ENCODE data around the gene CNKSR3.

Gene CNKSR3

GRCh38 chr6:154383273-154383672, 127.2 kb downstream of the CNKSR3 start:
- Histone ChIP-seq H2AFZ (ENCODE audit: low read depth) (no peak overlapping the region), H3K27me3 (ENCODE audit: insufficient read depth, low read depth) (no peaks in the 10 kb centered on the region), H3K9ac (no peak overlapping the region), H3K79me2 (ENCODE audit: insufficient read depth, low read depth) (no peaks in the 10 kb centered on the region), H4K20me1 (ENCODE audit: insufficient read depth) (no peaks in the 10 kb centered on the region), H3K4me1 (ENCODE audit: low read depth, poor library complexity, severe bottlenecking) (no peaks in the 10 kb centered on the region), H3K36me3 (ENCODE audit: insufficient read depth) (no peaks in the 10 kb centered on the region), H3K4me2 (no peak overlapping the region), H3K27ac (no peak overlapping the region), H3K4me3 (IDR thresholded peaks at IDR 0.05; ENCODE audit: insufficient read depth, low read depth, low read length) (no peak overlapping the region)
- TF ChIP-seq CTCF (conservative IDR thresholded peaks at IDR 0.05; ENCODE audit: low read depth, low read length), result no peak

GRCh38 chr6:154382740-154383139, 127.7 kb downstream of the CNKSR3 start:
- Histone ChIP-seq H3K4me2 (no peak overlapping the region), H3K27me3 (ENCODE audit: insufficient read depth, low read depth) (no peaks in the 10 kb centered on the region), H4K20me1 (ENCODE audit: insufficient read depth) (no peaks in the 10 kb centered on the region), H3K27ac (no peak overlapping the region), H3K36me3 (ENCODE audit: insufficient read depth) (no peaks in the 10 kb centered on the region), H3K4me3 (IDR thresholded peaks at IDR 0.05; ENCODE audit: insufficient read depth, low read depth, low read length) (no peak overlapping the region), H2AFZ (ENCODE audit: low read depth) (no peak overlapping the region), H3K4me1 (ENCODE audit: low read depth, poor library complexity, severe bottlenecking) (no peaks in the 10 kb centered on the region), H3K9ac (no peak overlapping the region), H3K79me2 (ENCODE audit: insufficient read depth, low read depth) (no peaks in the 10 kb centered on the region)
- no peak for TF ChIP-seq CTCF (conservative IDR thresholded peaks at IDR 0.05; ENCODE audit: low read depth, low read length)

GRCh38 chr6:154381548-154381947, 128.9 kb downstream of the CNKSR3 start:
- Histone ChIP-seq H3K27me3 (ENCODE audit: insufficient read depth, low read depth) (no peaks in the 10 kb centered on the region), H3K4me1 (ENCODE audit: low read depth, poor library complexity, severe bottlenecking) (no peaks in the 10 kb centered on the region), H4K20me1 (ENCODE audit: insufficient read depth) (no peaks in the 10 kb centered on the region), H3K9ac (no peak overlapping the region), H3K79me2 (ENCODE audit: insufficient read depth, low read depth) (no peaks in the 10 kb centered on the region), H3K4me3 (IDR thresholded peaks at IDR 0.05; ENCODE audit: insufficient read depth, low read depth, low read length) (no peak overlapping the region), H3K4me2 (no peak overlapping the region), H2AFZ (ENCODE audit: low read depth) (no peak overlapping the region), H3K27ac (no peak overlapping the region), H3K36me3 (ENCODE audit: insufficient read depth) (no peaks in the 10 kb centered on the region)
- TF ChIP-seq CTCF (conservative IDR thresholded peaks at IDR 0.05; ENCODE audit: low read depth, low read length), result no peak

GRCh38 chr6:154380741-154381140, 129.7 kb downstream of the CNKSR3 start:
- Histone ChIP-seq H3K36me3 (ENCODE audit: insufficient read depth) (no peaks in the 10 kb centered on the region), H3K27me3 (ENCODE audit: insufficient read depth, low read depth) (no peaks in the 10 kb centered on the region), H3K4me3 (IDR thresholded peaks at IDR 0.05; ENCODE audit: insufficient read depth, low read depth, low read length) (no peak overlapping the region), H2AFZ (ENCODE audit: low read depth) (no peak overlapping the region), H3K4me1 (ENCODE audit: low read depth, poor library complexity, severe bottlenecking) (no peaks in the 10 kb centered on the region), H4K20me1 (ENCODE audit: insufficient read depth) (no peaks in the 10 kb centered on the region), H3K79me2 (ENCODE audit: insufficient read depth, low read depth) (no peaks in the 10 kb centered on the region), H3K4me2 (no peak overlapping the region), H3K9ac (no peak overlapping the region), H3K27ac (no peak overlapping the region)
- no peak for TF ChIP-seq CTCF (conservative IDR thresholded peaks at IDR 0.05; ENCODE audit: low read depth, low read length)

Measured in KMS-11 (cell line).